Natural killer cell (primary cell): ENCODE results near the gene TSPAN18. TPM values are rescaled to one million over a fixed set of nuclear protein-coding genes. Genes with fewer than 3 reads are reported as not detected.

Experiments used
- ATAC-seq, 3 donors: fragments of 150-1000 bp in 2 of 3; fragments of 200-7000 bp in 1 of 3; cut with Tn5 transposase; 1 replicate in 1 of 3; 2 replicates in 2 of 3; pipeline ENCODE4 v1.10.0; 2021; ENCODE audit warnings: mild to moderate bottlenecking in 2 of 3, moderate library complexity in 2 of 3
- DNase-seq, 2 donors: peaks; one replicate each; pipeline versions ENCODE4 v3.0.0 to v3.0.0-alpha.2; 2013 to 2021; ENCODE audit warnings: mixed read lengths in 1 of 2
- H3K27ac ChIP-seq: one replicate; pipeline ENCODE4 v1.5.1; 2013; ENCODE audit warnings: mild to moderate bottlenecking, low read length
- H3K27me3 ChIP-seq: one replicate; pipeline ENCODE4 v1.6.1; 2013; ENCODE audit warnings: low read length; ENCODE audit not compliant: control insufficient read depth, insufficient read depth
- H3K36me3 ChIP-seq: one replicate; pipeline ENCODE4 v1.6.1; 2013; ENCODE audit warnings: low read length; ENCODE audit not compliant: control insufficient read depth, insufficient read depth
- H3K4me1 ChIP-seq: one replicate; pipeline ENCODE4 v1.6.1; 2013; ENCODE audit warnings: low read length; ENCODE audit not compliant: control insufficient read depth, insufficient read depth
- H3K4me3 ChIP-seq: one replicate; pipeline ENCODE4 v1.5.1; 2013; ENCODE audit warnings: low read length
- H3K9me3 ChIP-seq: one replicate; pipeline ENCODE4 v1.6.1; 2013; ENCODE audit warnings: low read length; ENCODE audit not compliant: control insufficient read depth, insufficient read depth
- H3K27ac Mint-ChIP-seq, 2 donors: one replicate each; pipeline ENCODE4 v1.8.0; 2022; ENCODE audit warnings: mild to moderate bottlenecking in 2 of 2, mixed read lengths in 2 of 2, moderate library complexity in 1 of 2
- H3K27me3 Mint-ChIP-seq, 2 donors: one replicate each; pipeline ENCODE4 v1.8.0; 2022; ENCODE audit warnings: low read depth in 2 of 2, mixed read lengths in 2 of 2
- H3K36me3 Mint-ChIP-seq: one replicate; pipeline ENCODE4 v1.8.0; 2022; ENCODE audit warnings: mixed read lengths
- H3K4me1 Mint-ChIP-seq, 2 donors: one replicate each; pipeline ENCODE4 v1.8.0; 2022; ENCODE audit warnings: mixed read lengths in 2 of 2
- H3K4me3 Mint-ChIP-seq: one replicate; pipeline ENCODE4 v1.8.0; 2022; ENCODE audit warnings: mild to moderate bottlenecking, moderate library complexity, mixed read lengths
- H3K9me3 Mint-ChIP-seq, 2 donors: one replicate each; pipeline ENCODE4 v1.8.0; 2022; ENCODE audit warnings: mixed read lengths in 2 of 2
- WGBS: methylation state at CpG from one replicate; pipeline ENCODE4 v1.1.7; 2013; ENCODE audit warnings: missing lambda C conversion rate; ENCODE audit not compliant: insufficient coverage; 5-methylcytosine and 5-hydroxymethylcytosine counted together
- intact Hi-C: fragments of 100-400 bp; cut with micrococcal nuclease; formaldehyde crosslinking; loops from one replicate; pipeline ENCODE4 v1.14.2; 2022
- total RNA-seq, 4 donors: library from RNA; stranded (reverse); fragments of 120-200 nt in 1 of 4; gene quantifications; one replicate each; pipeline versions ENCODE4 v1.2.3 to v1.2.4, GENCODE V29; 2013 to 2022
- TF ChIP-seq, protein P1 (sequence below): fragments of 200-600 bp; IDR thresholded peaks from one replicate; pipeline ENCODE4 v1.8.0; 2022; ENCODE audit warnings: antibody characterized with exemption

TSPAN18 gene
- total RNA-seq, 3 donors from 2014 or later (not counting 1 experiment from before 2014, with no cell fraction given), result 1.9 to 2.4 (median 2.3) TPM

- DNase-seq (no peak), ATAC-seq (no peak)
- no peaks in the 10 kb centered on the region for H3K27me3 ChIP-seq
- 93% methylated on average over 6 of the region's 6 CpGs for WGBS
- Mint-ChIP-seq H3K27me3 (peaks cover 18 to 20% of the 10 kb centered on the region in 2 donors), H3K36me3 (no peaks in the 10 kb centered on the region), H3K4me1 (no peaks in the 10 kb centered on the region), H3K9me3 (no peaks in the 10 kb centered on the region), H3K27ac (no peak overlapping the region), H3K4me3 (no peak overlapping the region)
- H3K4me1 ChIP-seq, result no peaks in the 10 kb centered on the region
- no peaks in the 10 kb centered on the region for H3K9me3 ChIP-seq
- H3K36me3 ChIP-seq, result no peaks in the 10 kb centered on the region
- TF ChIP-seq, protein P1, sequence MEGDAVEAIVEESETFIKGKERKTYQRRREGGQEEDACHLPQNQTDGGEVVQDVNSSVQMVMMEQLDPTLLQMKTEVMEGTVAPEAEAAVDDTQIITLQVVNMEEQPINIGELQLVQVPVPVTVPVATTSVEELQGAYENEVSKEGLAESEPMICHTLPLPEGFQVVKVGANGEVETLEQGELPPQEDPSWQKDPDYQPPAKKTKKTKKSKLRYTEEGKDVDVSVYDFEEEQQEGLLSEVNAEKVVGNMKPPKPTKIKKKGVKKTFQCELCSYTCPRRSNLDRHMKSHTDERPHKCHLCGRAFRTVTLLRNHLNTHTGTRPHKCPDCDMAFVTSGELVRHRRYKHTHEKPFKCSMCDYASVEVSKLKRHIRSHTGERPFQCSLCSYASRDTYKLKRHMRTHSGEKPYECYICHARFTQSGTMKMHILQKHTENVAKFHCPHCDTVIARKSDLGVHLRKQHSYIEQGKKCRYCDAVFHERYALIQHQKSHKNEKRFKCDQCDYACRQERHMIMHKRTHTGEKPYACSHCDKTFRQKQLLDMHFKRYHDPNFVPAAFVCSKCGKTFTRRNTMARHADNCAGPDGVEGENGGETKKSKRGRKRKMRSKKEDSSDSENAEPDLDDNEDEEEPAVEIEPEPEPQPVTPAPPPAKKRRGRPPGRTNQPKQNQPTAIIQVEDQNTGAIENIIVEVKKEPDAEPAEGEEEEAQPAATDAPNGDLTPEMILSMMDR, result no peak
- H3K27ac ChIP-seq, result no peak overlapping the region
- no peak overlapping the region for H3K4me3 ChIP-seq
- intact Hi-C loops, result loop anchor here (5.0 kb wide), 1 partner anchor 136 kb away; no protein-coding TSS in a partner anchor
These were observed 49.9 kb downstream of the TSPAN18 start for GRCh38 chr11:44776551-44777208.

GRCh38 chr11:44777209-44778194 lies 50.7 kb downstream of the TSPAN18 start:
- H3K4me1 ChIP-seq, result no peaks in the 10 kb centered on the region
- no peak overlapping the region for H3K27ac ChIP-seq
- Mint-ChIP-seq H3K9me3 (no peaks in the 10 kb centered on the region), H3K36me3 (no peaks in the 10 kb centered on the region), H3K4me3 (no peak overlapping the region), H3K27ac (no peak overlapping the region), H3K27me3 (peaks cover 20% of the 10 kb centered on the region in 2 donors), H3K4me1 (no peaks in the 10 kb centered on the region)
- no peaks in the 10 kb centered on the region for H3K36me3 ChIP-seq
- DNase-seq (no peak), ATAC-seq (no peak)
- no peaks in the 10 kb centered on the region for H3K9me3 ChIP-seq
- TF ChIP-seq, protein P1, result no peak
- no peaks in the 10 kb centered on the region for H3K27me3 ChIP-seq
- no peak overlapping the region for H3K4me3 ChIP-seq
- intact Hi-C loops, result loop anchor here (5.0 kb wide), 1 partner anchor 135 kb away; no protein-coding TSS in a partner anchor
- WGBS, result 94% methylated on average over 5 of the region's 6 CpGs

GRCh38 chr11:44778195-44779100 lies 51.7 kb downstream of the TSPAN18 start:
- peaks cover 20% of the 10 kb centered on the region in 2 donors for H3K27me3 Mint-ChIP-seq
- no peak overlapping the region for H3K27ac Mint-ChIP-seq
- no peak overlapping the region for H3K4me3 Mint-ChIP-seq
- DNase-seq, result no peak
- Histone ChIP-seq H3K27ac (no peak overlapping the region), H3K36me3 (no peaks in the 10 kb centered on the region), H3K27me3 (no peaks in the 10 kb centered on the region), H3K4me3 (no peak overlapping the region), H3K4me1 (no peaks in the 10 kb centered on the region), H3K9me3 (no peaks in the 10 kb centered on the region)
- H3K4me1 Mint-ChIP-seq, result no peaks in the 10 kb centered on the region
- TF ChIP-seq, protein P1, result no peak
- H3K36me3 Mint-ChIP-seq, result no peaks in the 10 kb centered on the region
- H3K9me3 Mint-ChIP-seq, result no peaks in the 10 kb centered on the region
- intact Hi-C loops, result loop anchor here (5.0 kb wide), 1 partner anchor 134 kb away; no protein-coding TSS in a partner anchor
- WGBS, result 91% methylated on average over 4 of the region's 5 CpGs
- no peak for ATAC-seq
